ENCODE data around the gene SSPN. TPM values are rescaled to one million over a fixed set of nuclear protein-coding genes. Genes with fewer than 3 reads are reported as not detected.

Gene SSPN
- total and polyA plus RNA-seq, 2 experiments from 2014 or later, result 1.1 to 2.3 TPM

DNA sequence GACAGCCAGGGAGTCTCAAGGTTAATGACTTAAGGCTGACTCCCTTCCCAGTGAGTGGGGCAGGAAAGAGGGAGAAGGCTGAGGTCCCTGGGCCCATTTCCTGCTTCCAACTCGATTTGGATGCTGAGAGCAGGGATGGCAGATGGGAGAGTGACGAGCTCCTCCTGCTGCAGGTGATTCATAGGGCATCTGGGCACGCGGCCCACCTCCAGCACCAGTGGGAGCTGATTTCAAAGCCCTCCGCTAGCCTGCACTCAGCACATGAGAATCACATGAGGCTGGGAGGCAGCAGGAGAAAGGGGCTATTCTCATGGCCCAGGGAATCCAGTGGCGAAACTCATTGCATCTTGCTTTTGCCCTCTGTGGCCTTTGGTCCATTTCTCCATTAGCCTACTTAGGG lies 90.8 kb downstream of the SSPN start (continued):
- TF ChIP-seq, protein P1, sequence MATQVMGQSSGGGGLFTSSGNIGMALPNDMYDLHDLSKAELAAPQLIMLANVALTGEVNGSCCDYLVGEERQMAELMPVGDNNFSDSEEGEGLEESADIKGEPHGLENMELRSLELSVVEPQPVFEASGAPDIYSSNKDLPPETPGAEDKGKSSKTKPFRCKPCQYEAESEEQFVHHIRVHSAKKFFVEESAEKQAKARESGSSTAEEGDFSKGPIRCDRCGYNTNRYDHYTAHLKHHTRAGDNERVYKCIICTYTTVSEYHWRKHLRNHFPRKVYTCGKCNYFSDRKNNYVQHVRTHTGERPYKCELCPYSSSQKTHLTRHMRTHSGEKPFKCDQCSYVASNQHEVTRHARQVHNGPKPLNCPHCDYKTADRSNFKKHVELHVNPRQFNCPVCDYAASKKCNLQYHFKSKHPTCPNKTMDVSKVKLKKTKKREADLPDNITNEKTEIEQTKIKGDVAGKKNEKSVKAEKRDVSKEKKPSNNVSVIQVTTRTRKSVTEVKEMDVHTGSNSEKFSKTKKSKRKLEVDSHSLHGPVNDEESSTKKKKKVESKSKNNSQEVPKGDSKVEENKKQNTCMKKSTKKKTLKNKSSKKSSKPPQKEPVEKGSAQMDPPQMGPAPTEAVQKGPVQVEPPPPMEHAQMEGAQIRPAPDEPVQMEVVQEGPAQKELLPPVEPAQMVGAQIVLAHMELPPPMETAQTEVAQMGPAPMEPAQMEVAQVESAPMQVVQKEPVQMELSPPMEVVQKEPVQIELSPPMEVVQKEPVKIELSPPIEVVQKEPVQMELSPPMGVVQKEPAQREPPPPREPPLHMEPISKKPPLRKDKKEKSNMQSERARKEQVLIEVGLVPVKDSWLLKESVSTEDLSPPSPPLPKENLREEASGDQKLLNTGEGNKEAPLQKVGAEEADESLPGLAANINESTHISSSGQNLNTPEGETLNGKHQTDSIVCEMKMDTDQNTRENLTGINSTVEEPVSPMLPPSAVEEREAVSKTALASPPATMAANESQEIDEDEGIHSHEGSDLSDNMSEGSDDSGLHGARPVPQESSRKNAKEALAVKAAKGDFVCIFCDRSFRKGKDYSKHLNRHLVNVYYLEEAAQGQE (IDR thresholded peaks at IDR 0.05; ENCODE audit: unreplicated experiment), result no peak

- Mint-ChIP-seq H3K4me3 (no peak overlapping the region), H3K4me1 (no peaks in the 10 kb centered on the region; the same call in 2 of the 3 replicates), H3K36me3 (ENCODE audit: low read depth) (no peaks in the 10 kb centered on the region), H3K27ac (no peak overlapping the region), H3K9me3 (no peaks in the 10 kb centered on the region), H3K27me3 (ENCODE audit: insufficient read depth, low read depth, poor library complexity) (no peaks in the 10 kb centered on the region)
- H3K4me3 ChIP-seq, result no peak overlapping the region
- H3F3A ChIP-seq (replicated peaks; ENCODE audit: low read depth), result no peaks in the 10 kb centered on the region
- no peaks in the 10 kb centered on the region for H3K27me3 ChIP-seq (ENCODE audit: insufficient read depth)
- H3K27ac ChIP-seq (ENCODE audit: low read depth), result no peak overlapping the region
- peak overlapping the region; percentile 23; the same call in 1 of the 2 replicates for H2AFZ ChIP-seq
- DNase-seq (ENCODE audit: low spot score), result no peak
- H4K20me1 ChIP-seq (replicated peaks; ENCODE audit: insufficient read depth), result no peaks in the 10 kb centered on the region
- ATAC-seq, result no peak
- H3K9me2 ChIP-seq (ENCODE audit: insufficient read depth), result 0 out of 2 replicates have a peak, but pooled peaks cover 9% of the 10 kb centered on the region
- no peaks in the 10 kb centered on the region for H3K36me3 ChIP-seq (ENCODE audit: insufficient read depth)
- H3K79me2 ChIP-seq (replicated peaks; ENCODE audit: insufficient read depth), result no peaks in the 10 kb centered on the region
- no peaks in the 10 kb centered on the region for H3K4me1 ChIP-seq (ENCODE audit: insufficient read depth)
- H3K4me2 ChIP-seq, result no peak overlapping the region
- no peak for TF ChIP-seq EZH2 (IDR thresholded peaks at IDR 0.05; ENCODE audit: low read depth, unreplicated experiment)
- no peak for TF ChIP-seq ETS1 (IDR thresholded peaks at IDR 0.05)
- TF ChIP-seq CREB1 (CRISPR knock-in tag; IDR thresholded peaks at IDR 0.05; ENCODE audit: low read depth), result no peak
- no peak for TF ChIP-seq ZNF462 (CRISPR knock-in tag; IDR thresholded peaks at IDR 0.05)
- TF ChIP-seq POLR2AphosphoS5 (IDR thresholded peaks at IDR 0.05; ENCODE audit: low read depth), result no peak
- TF ChIP-seq, protein P2, sequence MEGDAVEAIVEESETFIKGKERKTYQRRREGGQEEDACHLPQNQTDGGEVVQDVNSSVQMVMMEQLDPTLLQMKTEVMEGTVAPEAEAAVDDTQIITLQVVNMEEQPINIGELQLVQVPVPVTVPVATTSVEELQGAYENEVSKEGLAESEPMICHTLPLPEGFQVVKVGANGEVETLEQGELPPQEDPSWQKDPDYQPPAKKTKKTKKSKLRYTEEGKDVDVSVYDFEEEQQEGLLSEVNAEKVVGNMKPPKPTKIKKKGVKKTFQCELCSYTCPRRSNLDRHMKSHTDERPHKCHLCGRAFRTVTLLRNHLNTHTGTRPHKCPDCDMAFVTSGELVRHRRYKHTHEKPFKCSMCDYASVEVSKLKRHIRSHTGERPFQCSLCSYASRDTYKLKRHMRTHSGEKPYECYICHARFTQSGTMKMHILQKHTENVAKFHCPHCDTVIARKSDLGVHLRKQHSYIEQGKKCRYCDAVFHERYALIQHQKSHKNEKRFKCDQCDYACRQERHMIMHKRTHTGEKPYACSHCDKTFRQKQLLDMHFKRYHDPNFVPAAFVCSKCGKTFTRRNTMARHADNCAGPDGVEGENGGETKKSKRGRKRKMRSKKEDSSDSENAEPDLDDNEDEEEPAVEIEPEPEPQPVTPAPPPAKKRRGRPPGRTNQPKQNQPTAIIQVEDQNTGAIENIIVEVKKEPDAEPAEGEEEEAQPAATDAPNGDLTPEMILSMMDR (conservative IDR thresholded peaks at IDR 0.05; ENCODE audit: low read depth in 2 of 2), result no peak
- no peak for TF ChIP-seq JUNB (IDR thresholded peaks at IDR 0.05; ENCODE audit: unreplicated experiment)
- TF ChIP-seq NANOG (IDR thresholded peaks at IDR 0.05; ENCODE audit: borderline replicate concordance), result no peak
- TF ChIP-seq STAT1 (IDR thresholded peaks at IDR 0.05; ENCODE audit: unreplicated experiment), result no peak
- no peak for TF ChIP-seq ZNF114 (CRISPR knock-in tag; IDR thresholded peaks at IDR 0.05)
Observed at GRCh38 chr12:26287671-26288381, 92.5 kb downstream of the SSPN start.
